Measurements from ENCODE around the gene ZNF575.

ZNF575 gene

GRCh38 chr19:43540381-43540780 lies 7.4 kb downstream of the ZNF575 start:
- Histone ChIP-seq H4K20me1 (ENCODE audit: insufficient read depth) (no peaks in the 10 kb centered on the region), H2AFZ (ENCODE audit: low read depth) (no peak overlapping the region), H3K79me2 (ENCODE audit: insufficient read depth, low read depth) (no peaks in the 10 kb centered on the region), H3K27me3 (ENCODE audit: insufficient read depth, low read depth) (no peaks in the 10 kb centered on the region), H3K4me1 (ENCODE audit: low read depth, poor library complexity, severe bottlenecking) (no peaks in the 10 kb centered on the region), H3K36me3 (ENCODE audit: insufficient read depth) (no peaks in the 10 kb centered on the region), H3K4me3 (IDR thresholded peaks at IDR 0.05; ENCODE audit: insufficient read depth, low read depth, low read length) (no peak overlapping the region), H3K9ac (no peak overlapping the region), H3K27ac (no peak overlapping the region), H3K4me2 (no peak overlapping the region)
- TF ChIP-seq, protein P1, sequence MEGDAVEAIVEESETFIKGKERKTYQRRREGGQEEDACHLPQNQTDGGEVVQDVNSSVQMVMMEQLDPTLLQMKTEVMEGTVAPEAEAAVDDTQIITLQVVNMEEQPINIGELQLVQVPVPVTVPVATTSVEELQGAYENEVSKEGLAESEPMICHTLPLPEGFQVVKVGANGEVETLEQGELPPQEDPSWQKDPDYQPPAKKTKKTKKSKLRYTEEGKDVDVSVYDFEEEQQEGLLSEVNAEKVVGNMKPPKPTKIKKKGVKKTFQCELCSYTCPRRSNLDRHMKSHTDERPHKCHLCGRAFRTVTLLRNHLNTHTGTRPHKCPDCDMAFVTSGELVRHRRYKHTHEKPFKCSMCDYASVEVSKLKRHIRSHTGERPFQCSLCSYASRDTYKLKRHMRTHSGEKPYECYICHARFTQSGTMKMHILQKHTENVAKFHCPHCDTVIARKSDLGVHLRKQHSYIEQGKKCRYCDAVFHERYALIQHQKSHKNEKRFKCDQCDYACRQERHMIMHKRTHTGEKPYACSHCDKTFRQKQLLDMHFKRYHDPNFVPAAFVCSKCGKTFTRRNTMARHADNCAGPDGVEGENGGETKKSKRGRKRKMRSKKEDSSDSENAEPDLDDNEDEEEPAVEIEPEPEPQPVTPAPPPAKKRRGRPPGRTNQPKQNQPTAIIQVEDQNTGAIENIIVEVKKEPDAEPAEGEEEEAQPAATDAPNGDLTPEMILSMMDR (conservative IDR thresholded peaks at IDR 0.05; ENCODE audit: low read depth, low read length) = no peak

- Histone ChIP-seq H3K4me1 (ENCODE audit: low read depth, poor library complexity, severe bottlenecking) (no peaks in the 10 kb centered on the region), H3K4me3 (IDR thresholded peaks at IDR 0.05; ENCODE audit: insufficient read depth, low read depth, low read length) (no peak overlapping the region), H2AFZ (ENCODE audit: low read depth) (no peak overlapping the region), H3K36me3 (ENCODE audit: insufficient read depth) (no peaks in the 10 kb centered on the region), H3K4me2 (no peak overlapping the region), H3K27me3 (ENCODE audit: insufficient read depth, low read depth) (no peaks in the 10 kb centered on the region), H3K9ac (no peak overlapping the region), H3K79me2 (ENCODE audit: insufficient read depth, low read depth) (no peaks in the 10 kb centered on the region), H3K27ac (no peak overlapping the region), H4K20me1 (ENCODE audit: insufficient read depth) (no peaks in the 10 kb centered on the region)
- TF ChIP-seq, protein P1 (conservative IDR thresholded peaks at IDR 0.05; ENCODE audit: low read depth, low read length) = no peak
Observed at GRCh38 chr19:43541920-43542650, 9.1 kb downstream of the ZNF575 start.

GRCh38 chr19:43544077-43544476 lies 11.1 kb downstream of the ZNF575 start:
- no peaks in the 10 kb centered on the region for H3K79me2 ChIP-seq (ENCODE audit: insufficient read depth, low read depth)
- TF ChIP-seq, protein P1 (conservative IDR thresholded peaks at IDR 0.05; ENCODE audit: low read depth, low read length) = no peak
- H3K9ac ChIP-seq = no peak overlapping the region
- H3K27ac ChIP-seq = no peak overlapping the region
- H3K4me1 ChIP-seq (ENCODE audit: low read depth, poor library complexity, severe bottlenecking) = no peaks in the 10 kb centered on the region
- H3K27me3 ChIP-seq (ENCODE audit: insufficient read depth, low read depth) = no peaks in the 10 kb centered on the region
- H2AFZ ChIP-seq (ENCODE audit: low read depth) = no peak overlapping the region
- H3K36me3 ChIP-seq (ENCODE audit: insufficient read depth) = no peaks in the 10 kb centered on the region
- no peak overlapping the region for H3K4me3 ChIP-seq (IDR thresholded peaks at IDR 0.05; ENCODE audit: insufficient read depth, low read depth, low read length)
- H3K4me2 ChIP-seq = no peak overlapping the region
- H4K20me1 ChIP-seq (ENCODE audit: insufficient read depth) = no peaks in the 10 kb centered on the region

DNA sequence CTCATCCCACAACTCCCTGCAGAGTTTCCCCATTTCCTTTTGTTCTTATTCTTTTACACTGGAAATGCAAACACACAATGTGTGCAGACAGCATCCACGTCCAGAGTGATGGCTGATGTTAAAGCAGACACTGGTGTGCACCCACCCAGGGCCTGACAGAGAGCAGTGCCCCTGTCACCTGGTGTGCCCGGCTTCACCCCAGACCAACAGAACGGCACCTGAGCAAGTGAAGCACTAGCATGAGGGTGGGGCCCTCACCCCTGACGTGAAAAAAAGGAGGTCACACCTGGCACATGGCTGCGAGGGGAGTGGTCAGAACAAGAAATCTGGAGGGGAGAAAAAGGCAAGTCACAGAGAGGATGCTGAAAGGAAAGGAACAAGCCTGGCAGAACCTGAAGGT lies 12.3 kb downstream of the ZNF575 start:
- Histone ChIP-seq H4K20me1 (ENCODE audit: insufficient read depth) (no peaks in the 10 kb centered on the region), H3K4me1 (ENCODE audit: low read depth, poor library complexity, severe bottlenecking) (no peaks in the 10 kb centered on the region), H3K36me3 (ENCODE audit: insufficient read depth) (no peaks in the 10 kb centered on the region), H3K27me3 (ENCODE audit: insufficient read depth, low read depth) (no peaks in the 10 kb centered on the region), H3K4me2 (no peak overlapping the region), H3K9ac (no peak overlapping the region), H3K4me3 (IDR thresholded peaks at IDR 0.05; ENCODE audit: insufficient read depth, low read depth, low read length) (no peak overlapping the region), H3K27ac (no peak overlapping the region), H2AFZ (ENCODE audit: low read depth) (no peak overlapping the region), H3K79me2 (ENCODE audit: insufficient read depth, low read depth) (no peaks in the 10 kb centered on the region)
- TF ChIP-seq, protein P1 (conservative IDR thresholded peaks at IDR 0.05; ENCODE audit: low read depth, low read length) = no peak

Data from KMS-11 (cell line).